Neural progenitor cell (in vitro differentiated cells): ENCODE results near the gene TMEM198. TPM values are rescaled to one million over a fixed set of nuclear protein-coding genes. Genes with fewer than 3 reads are reported as not detected.

Experiments used
- DNase-seq: peaks from one replicate; pipeline ENCODE4 v3.0.0-alpha.2; 2016; ENCODE audit warnings: low spot score
- H2AFZ ChIP-seq: fragments of 200-600 bp; sonication (generic); replicated peaks from 2 replicates; pipeline ENCODE4 v1.6.1; 2016; ENCODE audit warnings: antibody characterized with exemption
- H3F3A ChIP-seq: fragments of 200-600 bp; sonication (generic); 2 replicates; pipeline ENCODE4 v1.6.1; 2016; ENCODE audit warnings: antibody characterized with exemption, low read depth
- H3K27ac ChIP-seq: fragments of 200-600 bp; sonication (generic); 2 replicates; pipeline ENCODE4 v1.5.1; 2016; ENCODE audit warnings: mild to moderate bottlenecking
- H3K27me3 ChIP-seq: fragments of 200-600 bp; sonication (generic); 2 replicates; pipeline ENCODE4 v1.6.1; 2016; ENCODE audit warnings: mild to moderate bottlenecking, moderate library complexity
- H3K36me3 ChIP-seq: fragments of 200-600 bp; sonication (generic); 2 replicates; pipeline ENCODE4 v1.5.1; 2016
- H3K4me1 ChIP-seq: fragments of 200-600 bp; sonication (generic); 2 replicates; pipeline ENCODE4 v1.6.1; 2016; ENCODE audit warnings: mixed run types
- H3K4me2 ChIP-seq: fragments of 200-600 bp; sonication (generic); 2 replicates; pipeline ENCODE4 v1.6.1; 2016
- H3K4me3 ChIP-seq: fragments of 200-600 bp; sonication (generic); 2 replicates; pipeline ENCODE4 v1.5.1; 2016
- H3K79me2 ChIP-seq: fragments of 200-600 bp; sonication (generic); 2 replicates; pipeline ENCODE4 v1.6.1; 2016; ENCODE audit warnings: low read depth
- H3K9ac ChIP-seq: fragments of 200-600 bp; sonication (generic); 2 replicates; pipeline ENCODE4 v1.6.1; 2016
- H3K9me3 ChIP-seq: fragments of 200-600 bp; sonication (generic); 2 replicates; pipeline ENCODE4 v1.5.1; 2016; ENCODE audit warnings: low read depth
- H4K20me1 ChIP-seq: fragments of 200-600 bp; sonication (generic); 2 replicates; pipeline ENCODE4 v1.6.1; 2016; ENCODE audit warnings: low read depth
- H3K27ac Mint-ChIP-seq: 3 replicates; pipeline ENCODE4 v1.8.0; 2021; ENCODE audit warnings: mixed read lengths
- H3K27me3 Mint-ChIP-seq: 2 replicates; pipeline ENCODE4 v1.8.0; 2022; ENCODE audit warnings: low read depth, mild to moderate bottlenecking, inconsistent platforms, moderate library complexity, mixed read lengths; ENCODE audit not compliant: insufficient read depth
- H3K36me3 Mint-ChIP-seq: 3 replicates; pipeline ENCODE4 v1.8.0; 2021; ENCODE audit warnings: mixed read lengths
- H3K4me1 Mint-ChIP-seq: 3 replicates; pipeline ENCODE4 v1.8.0; 2021; ENCODE audit warnings: mixed read lengths
- H3K4me3 Mint-ChIP-seq: 3 replicates; pipeline ENCODE4 v1.8.0; 2021; ENCODE audit warnings: mild to moderate bottlenecking, moderate library complexity, mixed read lengths
- H3K9me3 Mint-ChIP-seq: 3 replicates; pipeline ENCODE4 v1.8.0; 2020; ENCODE audit warnings: mixed read lengths
- CTCF ChIP-seq: fragments of 200-600 bp; sonication (generic); IDR thresholded peaks from 2 replicates; pipeline ENCODE4 v1.5.1; 2017; ENCODE audit warnings: antibody characterized with exemption, mild to moderate bottlenecking
- EZH2 ChIP-seq: fragments of 200-600 bp; sonication (generic); IDR thresholded peaks from 2 replicates; pipeline ENCODE4 v1.6.1; 2017; ENCODE audit warnings: antibody characterized with exemption, mild to moderate bottlenecking, moderate library complexity
- EZH2phosphoT487 ChIP-seq: fragments of 200-600 bp; sonication (generic); IDR thresholded peaks from 2 replicates; pipeline ENCODE4 v1.6.1; 2017; ENCODE audit warnings: antibody characterized with exemption
- total RNA-seq: library from RNA; depleted of rRNA; stranded (reverse); fragments of >200 nt; gene quantifications from 2 replicates; pipeline ENCODE4 v1.2.3, GENCODE V29; 2015; ENCODE audit warnings: low replicate concordance

Gene TMEM198
- total RNA-seq, 1 donor from 2014 or later = 0.79 TPM

GRCh38 chr2:219514836-219515235, 29.0 kb upstream of the TMEM198 start:
- no peaks in the 10 kb centered on the region for H3K79me2 ChIP-seq
- Mint-ChIP-seq H3K36me3 (no peaks in the 10 kb centered on the region), H3K27me3 (peaks cover 43% of the 10 kb centered on the region), H3K9me3 (no peaks in the 10 kb centered on the region), H3K4me3 (peak overlapping the region; percentile 52), H3K4me1 (peaks cover 64% of the 10 kb centered on the region), H3K27ac (no peak overlapping the region)
- peaks cover 50% of the 10 kb centered on the region for H3K4me1 ChIP-seq
- H2AFZ ChIP-seq = no peak overlapping the region
- H3K4me3 ChIP-seq = no peak overlapping the region
- peaks cover 32% of the 10 kb centered on the region for H3F3A ChIP-seq
- no peaks in the 10 kb centered on the region for H3K36me3 ChIP-seq
- TF ChIP-seq EZH2 (no peak), EZH2phosphoT487 (no peak), CTCF (no peak)
- H3K9me3 ChIP-seq = no peaks in the 10 kb centered on the region
- no peak overlapping the region for H3K27ac ChIP-seq
- H3K4me2 ChIP-seq = peak overlapping the region; percentile 80
- DNase-seq = no peak
- peaks cover 44% of the 10 kb centered on the region for H3K27me3 ChIP-seq
- H3K9ac ChIP-seq = no peak overlapping the region
- no peaks in the 10 kb centered on the region for H4K20me1 ChIP-seq

- peaks cover 44% of the 10 kb centered on the region for H3K27me3 ChIP-seq
- H3K9ac ChIP-seq = no peak overlapping the region
- TF ChIP-seq EZH2phosphoT487 (no peak), CTCF (no peak), EZH2 (no peak)
- DNase-seq = no peak
- H3K9me3 ChIP-seq = no peaks in the 10 kb centered on the region
- Mint-ChIP-seq H3K27ac (peak overlapping the region; percentile 79), H3K4me3 (peak overlapping the region; percentile 57), H3K36me3 (no peaks in the 10 kb centered on the region), H3K9me3 (no peaks in the 10 kb centered on the region), H3K27me3 (peaks cover 41% of the 10 kb centered on the region), H3K4me1 (peaks cover 62% of the 10 kb centered on the region)
- no peak overlapping the region for H2AFZ ChIP-seq
- H3K27ac ChIP-seq = no peak overlapping the region
- no peaks in the 10 kb centered on the region for H3K36me3 ChIP-seq
- H3K79me2 ChIP-seq = no peaks in the 10 kb centered on the region
- no peak overlapping the region for H3K4me2 ChIP-seq
- peaks cover 51% of the 10 kb centered on the region for H3K4me1 ChIP-seq
- H4K20me1 ChIP-seq = no peaks in the 10 kb centered on the region
- no peak overlapping the region for H3K4me3 ChIP-seq
- peaks cover 22% of the 10 kb centered on the region for H3F3A ChIP-seq
Measured at GRCh38 chr2:219515874-219516629, 27.8 kb upstream of the TMEM198 start.

DNA sequence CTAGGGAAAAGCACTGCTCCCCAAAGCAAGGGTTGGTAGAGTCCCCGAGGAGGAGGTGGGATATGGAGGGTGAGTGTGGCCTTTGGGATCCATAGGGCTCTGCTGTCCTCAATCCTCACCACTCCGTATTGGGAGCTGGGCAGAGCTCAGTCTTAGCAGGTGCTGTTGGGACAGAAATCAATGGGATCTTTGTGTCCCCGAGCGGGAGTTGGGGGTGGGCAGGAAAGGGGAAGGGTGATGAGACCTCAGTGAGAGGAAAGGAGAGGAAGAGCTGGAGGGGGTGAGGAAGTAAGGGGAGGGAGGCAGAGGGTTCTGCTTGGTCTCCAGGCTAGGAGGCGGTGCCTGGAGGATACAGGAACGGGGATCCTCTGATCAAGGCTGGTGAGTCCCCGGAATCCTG, 26.9 kb upstream of the TMEM198 start:
- TF ChIP-seq CTCF = no peak
- TF ChIP-seq EZH2 = no peak
- no peaks in the 10 kb centered on the region for H3K79me2 ChIP-seq
- H3K27me3 ChIP-seq = peaks cover 44% of the 10 kb centered on the region
- H3K27me3 Mint-ChIP-seq = peaks cover 46% of the 10 kb centered on the region
- H3K27ac ChIP-seq = no peak overlapping the region
- H2AFZ ChIP-seq = no peak overlapping the region
- no peak overlapping the region for H3K4me2 ChIP-seq
- H3K4me3 Mint-ChIP-seq = no peak overlapping the region
- peaks cover 51% of the 10 kb centered on the region for H3K4me1 ChIP-seq
- peaks cover 25% of the 10 kb centered on the region for H3F3A ChIP-seq
- H3K9ac ChIP-seq = no peak overlapping the region
- no peak for DNase-seq
- no peaks in the 10 kb centered on the region for H4K20me1 ChIP-seq
- H3K4me3 ChIP-seq = no peak overlapping the region
- no peaks in the 10 kb centered on the region for H3K9me3 Mint-ChIP-seq
- no peaks in the 10 kb centered on the region for H3K9me3 ChIP-seq
- no peaks in the 10 kb centered on the region for H3K36me3 Mint-ChIP-seq
- no peaks in the 10 kb centered on the region for H3K36me3 ChIP-seq
- peaks cover 68% of the 10 kb centered on the region for H3K4me1 Mint-ChIP-seq
- no peak overlapping the region for H3K27ac Mint-ChIP-seq
